Measurements from ENCODE around the gene PDE4B.

The PDE4B gene

GRCh38 chr1:66323958-66324625 lies 531.4 kb downstream of the PDE4B start:
- DNase-seq = no peak

- no peak for DNase-seq
Measured at GRCh38 chr1:66325594-66326380, 533.1 kb downstream of the PDE4B start.

- DNase-seq = no peak
Measured at GRCh38 chr1:66326867-66327266, 534.2 kb downstream of the PDE4B start.

GRCh38 chr1:66327588-66327987 lies 534.9 kb downstream of the PDE4B start:
- DNase-seq = no peak

GRCh38 chr1:66328896-66329295 lies 536.2 kb downstream of the PDE4B start:
- no peak for DNase-seq

GRCh38 chr1:66330722-66331141 lies 538.0 kb downstream of the PDE4B start:
- DNase-seq = peak in 1 of 2 donors; percentile 85

- peak; percentile 79 to 84 for DNase-seq
Measured at GRCh38 chr1:66331658-66332547, 539.2 kb downstream of the PDE4B start.

GRCh38 chr1:66332548-66332901 lies 539.8 kb downstream of the PDE4B start:
- DNase-seq = no peak

GRCh38 chr1:66333466-66334199 lies 540.9 kb downstream of the PDE4B start:
- DNase-seq = peak; percentile 61 to 64

GRCh38 chr1:66334318-66334717 lies 541.6 kb downstream of the PDE4B start:
- DNase-seq = peak; percentile 41 to 56

GRCh38 chr1:66335125-66335524 lies 542.4 kb downstream of the PDE4B start:
- peak in 1 of 2 donors; percentile 53 for DNase-seq

GRCh38 chr1:66335859-66336640 lies 543.4 kb downstream of the PDE4B start:
- peak; percentile 95 to 96 for DNase-seq

GRCh38 chr1:66336641-66336990 lies 543.9 kb downstream of the PDE4B start:
- no peak for DNase-seq

- no peak for DNase-seq
Measured at GRCh38 chr1:66337249-66337648, 544.6 kb downstream of the PDE4B start.

- DNase-seq = peak in 1 of 2 donors; percentile 57
Measured at GRCh38 chr1:66339944-66340343, 547.2 kb downstream of the PDE4B start.

GRCh38 chr1:66341446-66342089 lies 548.9 kb downstream of the PDE4B start:
- no peak for DNase-seq

GRCh38 chr1:66342707-66343106 lies 550.0 kb downstream of the PDE4B start:
- peak in 1 of 2 donors; percentile 41 for DNase-seq

- DNase-seq = no peak
Measured at GRCh38 chr1:66343569-66344325, 551.1 kb downstream of the PDE4B start.

GRCh38 chr1:66346057-66346795 lies 553.5 kb downstream of the PDE4B start:
- DNase-seq = no peak

- no peak for DNase-seq
Measured at GRCh38 chr1:66346873-66347272, 554.2 kb downstream of the PDE4B start.

Data from CD4-positive, alpha-beta T cell treated with Interleukin-4 for 1 hour (primary cell).